Kidney (tissue), 14 donors: ENCODE data around the gene LAS1L. TPM values are rescaled to one million over a fixed set of nuclear protein-coding genes. Genes with fewer than 3 reads are reported as not detected.
A peak's percentile ranks its signal among the peaks of the same experiment; 100 is the strongest.

ENCODE experiments used
- DNase-seq, 5 donors: peaks; one replicate each; pipeline ENCODE4 v3.0.0-alpha.2; 2013 to 2020
- FAIRE-seq: peaks from 2 replicates; lab custom pipeline; 2012; peaks lifted over from hg19 to GRCh38; lab: Jason Lieb, UNC
- H3K27ac ChIP-seq, 2 donors: one replicate each; pipeline ENCODE4 v1.7.0; 2013; ENCODE audit warnings: low read depth in 2 of 2, low read length in 2 of 2, inconsistent platforms in 1 of 2
- H3K27me3 ChIP-seq: one replicate; pipeline ENCODE4 v1.7.1; 2013; ENCODE audit warnings: low read length, inconsistent platforms; ENCODE audit not compliant: control insufficient read depth, insufficient read depth
- H3K36me3 ChIP-seq, 3 donors: one replicate each; pipeline versions ENCODE4 v1.7.0 to v1.7.1; 2013; ENCODE audit warnings: low read length in 3 of 3, control low read depth in 1 of 3, inconsistent platforms in 1 of 3; ENCODE audit not compliant: insufficient read depth in 3 of 3, control insufficient read depth in 2 of 3
- H3K4me1 ChIP-seq, 3 donors: one replicate each; pipeline versions ENCODE4 v1.7.0 to v1.7.1; 2013; ENCODE audit warnings: low read length in 3 of 3, inconsistent platforms in 1 of 3, low read depth in 1 of 3; ENCODE audit not compliant: control insufficient read depth in 2 of 3, insufficient read depth in 2 of 3
- H3K4me3 ChIP-seq, 3 donors: one replicate each; pipeline versions ENCODE4 v1.7.0 to v1.8.1; 2013; ENCODE audit warnings: low read length in 3 of 3, control low read depth in 1 of 3, inconsistent platforms in 1 of 3
- H3K9ac ChIP-seq, 3 donors: one replicate each; pipeline versions ENCODE4 v1.7.0 to v1.7.1; 2013; ENCODE audit warnings: low read length in 3 of 3, control low read depth in 1 of 3, inconsistent platforms in 1 of 3
- H3K9me3 ChIP-seq, 3 donors: one replicate each; pipeline versions ENCODE4 v1.7.0 to v1.7.1; 2013; ENCODE audit warnings: low read length in 3 of 3, control low read depth in 1 of 3, inconsistent platforms in 1 of 3; ENCODE audit not compliant: control insufficient read depth in 2 of 3, insufficient read depth in 1 of 3
- intact Hi-C: fragments of 100-400 bp; cut with DNase I; formaldehyde crosslinking; loops from one replicate; pipeline ENCODE4 v1.11.1; 2022
- polyA plus RNA-seq: library from polyadenylated mRNA; stranded (reverse); fragments of 350-450 nt; fragmentation: Illumina TruSeq; extraction: RNeasy Lipid Tissue Mini Kit (QIAGEN cat#74804); gene quantifications from one replicate; pipeline ENCODE4 v1.2.3, GENCODE V29; 2014; ENCODE audit warnings: low read depth, low replicate concordance; ENCODE audit not compliant: insufficient read depth
- total RNA-seq: library from RNA; stranded (reverse); fragmentation: NEBNext Ultra II Directional; extraction: Animal tissue kit (Norgen Biotek cat#: 25700); gene quantifications from one replicate; pipeline ENCODE4 v1.2.1, GENCODE V29; 2021
- TF ChIP-seq, protein P1 (sequence below): IDR thresholded peaks from 3 replicates; pipeline ENCODE4 v1.5.1; 2012; ENCODE audit warnings: mild to moderate bottlenecking, moderate library complexity, borderline replicate concordance; ENCODE audit not compliant: insufficient read depth; ENCODE audit errors: extremely low read depth
- donor health status: control.
- donor health status: control.
- donor health status: control.
- donor health status: control.
- donor health status: control.
- donor health status: DM: yes; HTN: yes; CAD: no.
- donor health status: Normal renal cell carcinoma (clear cell type).

LAS1L gene
- total and polyA plus RNA-seq, 2 donors from 2014 or later, result 25.4 to 30.2 TPM

DNA sequence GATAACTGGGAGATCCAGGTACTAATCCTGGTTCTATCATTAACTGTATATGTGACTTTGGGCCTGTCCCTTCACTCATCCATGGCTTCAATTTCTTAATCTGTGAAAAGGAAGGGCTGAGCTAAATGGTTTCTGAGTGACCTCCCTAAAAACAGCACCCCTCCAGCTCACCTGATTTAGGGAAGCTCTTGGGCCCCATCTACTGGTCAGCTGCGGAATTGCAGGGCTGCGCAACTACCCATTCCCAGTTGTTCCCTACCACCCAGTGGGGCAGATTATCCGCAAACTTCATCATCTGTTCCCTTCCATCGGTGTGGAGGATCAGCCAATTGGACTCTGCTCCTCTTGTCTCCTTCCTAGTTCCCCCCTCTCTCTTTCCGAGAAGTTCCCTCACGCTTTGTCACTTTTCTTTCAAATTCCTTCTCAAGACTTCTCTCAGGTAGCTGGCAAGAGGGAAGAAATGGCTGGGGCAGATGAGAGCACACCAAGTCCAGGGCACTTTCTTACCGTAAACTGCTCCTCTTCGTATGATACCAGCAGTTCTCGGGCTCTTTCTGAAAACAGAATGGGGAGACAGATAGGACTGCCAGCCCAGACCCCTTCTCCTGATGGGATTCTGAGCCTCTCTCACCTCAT lies 5.8 kb downstream of the LAS1L start:
- Histone ChIP-seq H3K4me3 (no peak overlapping the region), H3K27me3 (no peaks in the 10 kb centered on the region), H3K4me1 (peaks cover 0 to 8% (median 0%) of the 10 kb centered on the region in 3 donors), H3K27ac (no peak overlapping the region), H3K36me3 (peaks cover 2 to 17% (median 7%) of the 10 kb centered on the region in 3 donors), H3K9ac (no peak overlapping the region), H3K9me3 (no peaks in the 10 kb centered on the region)
- intact Hi-C loops, result no loop called here
- FAIRE-seq, result no peak
- peak in 3 of 5 donors; percentile 12 to 14 (median 14) for DNase-seq
- TF ChIP-seq, protein P1, sequence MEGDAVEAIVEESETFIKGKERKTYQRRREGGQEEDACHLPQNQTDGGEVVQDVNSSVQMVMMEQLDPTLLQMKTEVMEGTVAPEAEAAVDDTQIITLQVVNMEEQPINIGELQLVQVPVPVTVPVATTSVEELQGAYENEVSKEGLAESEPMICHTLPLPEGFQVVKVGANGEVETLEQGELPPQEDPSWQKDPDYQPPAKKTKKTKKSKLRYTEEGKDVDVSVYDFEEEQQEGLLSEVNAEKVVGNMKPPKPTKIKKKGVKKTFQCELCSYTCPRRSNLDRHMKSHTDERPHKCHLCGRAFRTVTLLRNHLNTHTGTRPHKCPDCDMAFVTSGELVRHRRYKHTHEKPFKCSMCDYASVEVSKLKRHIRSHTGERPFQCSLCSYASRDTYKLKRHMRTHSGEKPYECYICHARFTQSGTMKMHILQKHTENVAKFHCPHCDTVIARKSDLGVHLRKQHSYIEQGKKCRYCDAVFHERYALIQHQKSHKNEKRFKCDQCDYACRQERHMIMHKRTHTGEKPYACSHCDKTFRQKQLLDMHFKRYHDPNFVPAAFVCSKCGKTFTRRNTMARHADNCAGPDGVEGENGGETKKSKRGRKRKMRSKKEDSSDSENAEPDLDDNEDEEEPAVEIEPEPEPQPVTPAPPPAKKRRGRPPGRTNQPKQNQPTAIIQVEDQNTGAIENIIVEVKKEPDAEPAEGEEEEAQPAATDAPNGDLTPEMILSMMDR, result peak; percentile 72

DNA sequence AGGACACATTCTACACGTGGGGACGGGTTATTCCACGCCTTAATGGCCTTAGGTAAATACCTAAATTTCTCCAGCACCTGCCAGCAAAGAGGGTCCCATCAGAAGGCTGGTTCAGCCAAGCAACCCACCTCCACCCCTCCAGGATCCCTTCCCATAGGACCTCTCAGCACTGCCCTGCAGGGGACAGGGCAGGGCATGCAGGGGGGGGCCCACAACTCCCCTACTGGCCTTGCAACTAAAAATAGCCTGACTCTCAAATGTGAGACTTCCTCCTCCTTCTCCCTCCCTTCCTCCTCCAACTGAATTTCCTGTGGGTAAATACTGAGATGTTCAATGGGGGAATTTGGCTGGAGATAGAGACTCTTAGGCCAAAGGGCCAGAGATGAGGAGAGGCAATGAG lies 6.3 kb downstream of the LAS1L start:
- no peaks in the 10 kb centered on the region for H3K9me3 ChIP-seq
- H3K27me3 ChIP-seq, result no peaks in the 10 kb centered on the region
- TF ChIP-seq, protein P1, result no peak
- no peak overlapping the region for H3K27ac ChIP-seq
- intact Hi-C loops, result no loop called here
- peaks cover 0 to 3% (median 0%) of the 10 kb centered on the region in 3 donors for H3K4me1 ChIP-seq
- DNase-seq (no peak), FAIRE-seq (no peak)
- H3K9ac ChIP-seq, result no peak overlapping the region
- peaks cover 2 to 18% (median 7%) of the 10 kb centered on the region in 3 donors for H3K36me3 ChIP-seq
- H3K4me3 ChIP-seq, result no peak overlapping the region

DNA sequence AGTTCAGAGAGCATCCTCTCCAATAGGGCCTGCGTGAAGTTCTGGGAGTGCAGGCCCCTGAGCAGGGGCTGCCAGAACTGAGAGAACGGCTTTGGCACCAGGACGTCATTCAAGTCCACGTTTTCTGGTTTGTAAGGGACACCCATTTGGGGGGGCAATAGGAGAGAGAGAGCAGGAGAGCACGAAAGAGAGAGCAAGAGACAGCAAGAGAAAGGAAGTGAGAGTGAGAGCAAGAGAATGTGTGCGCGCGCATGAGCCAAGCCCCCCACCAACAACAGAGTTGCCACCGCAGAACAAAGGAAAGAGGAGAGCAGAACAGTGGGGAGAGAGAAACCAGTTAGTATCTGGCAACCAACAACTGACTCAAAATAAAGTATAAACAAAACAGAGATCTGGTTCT lies 10.4 kb downstream of the LAS1L start:
- TF ChIP-seq, protein P1, result no peak
- Histone ChIP-seq H3K36me3 (peaks cover 4 to 33% (median 11%) of the 10 kb centered on the region in 3 donors), H3K4me3 (no peak overlapping the region), H3K27me3 (no peaks in the 10 kb centered on the region), H3K27ac (no peak overlapping the region), H3K9ac (no peak overlapping the region), H3K4me1 (no peaks in the 10 kb centered on the region), H3K9me3 (no peaks in the 10 kb centered on the region)
- intact Hi-C loops, result no loop called here
- DNase-seq, result no peak
- FAIRE-seq, result no peak
